MCF 10A (cell line): ENCODE data around the gene PRPF6. TPM values are rescaled to one million over a fixed set of nuclear protein-coding genes. Genes with fewer than 3 reads are reported as not detected.

Experiments
- BruUV-seq: library from RNA; stranded (reverse); fragments of 400-500 nt; replicated peaks from 2 replicates; lab custom pipeline; 2021; lab: Mats Ljungman, UMichigan
- CTCF ChIA-PET: fragments of 300-600 bp; sonication (Branson Sonifier 250); formaldehyde crosslinking; extraction: SDS; loops from one replicate; lab custom pipeline; 2021; ENCODE audit warnings: antibody characterized with exemption, inconsistent platforms; lab: Yijun Ruan, JAX
- POLR2A ChIA-PET: fragments of 300-600, 350-650 bp; sonication (Branson Sonifier 250); formaldehyde crosslinking; extraction: SDS; loops from one replicate; lab custom pipeline; 2020; ENCODE audit warnings: antibody characterized with exemption, inconsistent platforms; lab: Yijun Ruan, JAX
- DNase-seq: peaks from one replicate; pipeline ENCODE4 v3.0.0-alpha.2; 2018; ENCODE audit not compliant: unreplicated experiment
- H3K27ac Mint-ChIP-seq: one replicate; pipeline ENCODE4 v1.8.0; 2022; ENCODE audit warnings: mild to moderate bottlenecking, low read depth, mixed read lengths; ENCODE audit not compliant: unreplicated experiment
- H3K27me3 Mint-ChIP-seq: one replicate; pipeline ENCODE4 v1.8.0; 2022; ENCODE audit warnings: mixed read lengths; ENCODE audit not compliant: insufficient read depth, unreplicated experiment
- H3K36me3 Mint-ChIP-seq: one replicate; pipeline ENCODE4 v1.8.0; 2022; ENCODE audit warnings: mild to moderate bottlenecking, moderate library complexity, mixed read lengths; ENCODE audit not compliant: insufficient read depth, unreplicated experiment
- H3K4me1 Mint-ChIP-seq: one replicate; pipeline ENCODE4 v1.8.0; 2022; ENCODE audit warnings: mixed read lengths; ENCODE audit not compliant: insufficient read depth, unreplicated experiment
- H3K4me3 Mint-ChIP-seq: one replicate; pipeline ENCODE4 v1.8.0; 2022; ENCODE audit warnings: mild to moderate bottlenecking, moderate library complexity, mixed read lengths; ENCODE audit not compliant: unreplicated experiment
- H3K9me3 Mint-ChIP-seq: one replicate; pipeline ENCODE4 v1.8.0; 2022; ENCODE audit warnings: mixed read lengths; ENCODE audit not compliant: unreplicated experiment
- intact Hi-C: fragments of 100-400 bp; cut with micrococcal nuclease; formaldehyde crosslinking; loops from 2 replicates; pipeline ENCODE4 v1.14.1; 2022
- total RNA-seq: library from RNA; stranded (reverse); gene quantifications from 2 replicates; pipeline ENCODE4 v1.2.3, GENCODE V29; 2022
- TF ChIP-seq, protein P1 (sequence below): fragments of 200-600 bp; IDR thresholded peaks from one replicate; pipeline ENCODE4 v1.8.0; 2022; ENCODE audit warnings: antibody characterized with exemption, mild to moderate bottlenecking; ENCODE audit not compliant: unreplicated experiment

PRPF6 gene
- total RNA-seq, 1 experiment from 2014 or later = 70.9 TPM

DNA sequence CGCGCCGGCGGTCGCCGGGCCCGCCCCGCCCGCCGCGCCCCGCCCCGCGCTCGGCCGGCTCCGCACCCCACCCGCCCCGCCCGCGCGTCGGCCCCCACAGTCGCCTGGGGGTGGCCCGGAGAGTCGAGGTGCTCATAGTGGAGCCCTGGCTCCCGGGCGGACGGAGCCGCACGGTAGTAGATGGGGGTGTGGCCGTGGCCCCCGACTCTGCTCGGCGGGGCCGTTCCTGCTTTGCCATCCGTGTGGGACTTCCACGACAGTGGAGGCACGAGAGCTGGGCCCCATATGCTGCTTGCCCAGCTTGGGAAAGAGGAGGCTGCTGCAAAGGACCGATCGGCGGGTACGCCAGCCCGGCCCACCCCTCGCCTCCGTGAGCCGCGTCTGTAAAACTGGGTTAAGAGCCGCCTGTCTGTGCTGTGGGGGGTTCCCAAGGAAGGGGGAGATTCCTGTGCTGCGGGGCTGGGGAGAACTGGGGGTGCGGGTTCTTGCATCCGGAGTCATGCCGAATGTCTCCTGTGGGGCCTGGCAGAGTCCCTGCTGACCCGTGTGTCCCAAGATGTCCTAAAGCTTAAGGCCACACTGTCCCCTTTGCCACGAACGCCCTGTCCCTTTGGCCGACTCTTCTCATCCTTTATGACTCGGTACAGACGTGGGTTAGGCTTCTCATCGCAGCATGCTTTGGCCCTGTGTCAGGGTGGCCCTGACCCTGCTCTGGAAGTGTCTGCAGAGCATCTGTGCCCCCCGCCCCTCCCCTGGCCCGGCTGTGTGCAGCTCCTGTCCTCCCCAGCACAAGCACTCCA lies 99.3 kb downstream of the PRPF6 start, which contains the start of gene OPRL1:
Gene OPRL1, plus strand, starts transcription at position 70 of the 800 bp plus-strand sequence. CDS start 12,639 bp downstream, outside the sequence.
- peak within 1 kb of the TSS; percentile 83 for H3K27ac Mint-ChIP-seq
- H3K27me3 Mint-ChIP-seq = no peaks in the 10 kb centered on the region
- no peaks in the 10 kb centered on the region for H3K9me3 Mint-ChIP-seq
- POLR2A ChIA-PET = interaction anchor here (0.8 to 2.0 kb wide), 8 partner anchors 15 to 807 kb away, joined by 3 to 8 read pairs (median 4); partner anchors contain the start of genes ARFGAP1, SAMD10 and TCEA2
- no TSS peak for BruUV-seq
- peaks cover 8% of the 10 kb centered on the region for H3K4me1 Mint-ChIP-seq
- TF ChIP-seq, protein P1, sequence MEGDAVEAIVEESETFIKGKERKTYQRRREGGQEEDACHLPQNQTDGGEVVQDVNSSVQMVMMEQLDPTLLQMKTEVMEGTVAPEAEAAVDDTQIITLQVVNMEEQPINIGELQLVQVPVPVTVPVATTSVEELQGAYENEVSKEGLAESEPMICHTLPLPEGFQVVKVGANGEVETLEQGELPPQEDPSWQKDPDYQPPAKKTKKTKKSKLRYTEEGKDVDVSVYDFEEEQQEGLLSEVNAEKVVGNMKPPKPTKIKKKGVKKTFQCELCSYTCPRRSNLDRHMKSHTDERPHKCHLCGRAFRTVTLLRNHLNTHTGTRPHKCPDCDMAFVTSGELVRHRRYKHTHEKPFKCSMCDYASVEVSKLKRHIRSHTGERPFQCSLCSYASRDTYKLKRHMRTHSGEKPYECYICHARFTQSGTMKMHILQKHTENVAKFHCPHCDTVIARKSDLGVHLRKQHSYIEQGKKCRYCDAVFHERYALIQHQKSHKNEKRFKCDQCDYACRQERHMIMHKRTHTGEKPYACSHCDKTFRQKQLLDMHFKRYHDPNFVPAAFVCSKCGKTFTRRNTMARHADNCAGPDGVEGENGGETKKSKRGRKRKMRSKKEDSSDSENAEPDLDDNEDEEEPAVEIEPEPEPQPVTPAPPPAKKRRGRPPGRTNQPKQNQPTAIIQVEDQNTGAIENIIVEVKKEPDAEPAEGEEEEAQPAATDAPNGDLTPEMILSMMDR = no peak
- CTCF ChIA-PET = interaction anchor here (0.5 to 8.9 kb wide), 5 partner anchors 11 to 42 kb away, joined by 4 to 93 read pairs (median 6); no protein-coding TSS in a partner anchor
- intact Hi-C loops = no loop called here
- H3K4me3 Mint-ChIP-seq = peak within 1 kb of the TSS; percentile 73
- DNase-seq = no peak
- peaks cover 6% of the 10 kb centered on the region for H3K36me3 Mint-ChIP-seq

DNA sequence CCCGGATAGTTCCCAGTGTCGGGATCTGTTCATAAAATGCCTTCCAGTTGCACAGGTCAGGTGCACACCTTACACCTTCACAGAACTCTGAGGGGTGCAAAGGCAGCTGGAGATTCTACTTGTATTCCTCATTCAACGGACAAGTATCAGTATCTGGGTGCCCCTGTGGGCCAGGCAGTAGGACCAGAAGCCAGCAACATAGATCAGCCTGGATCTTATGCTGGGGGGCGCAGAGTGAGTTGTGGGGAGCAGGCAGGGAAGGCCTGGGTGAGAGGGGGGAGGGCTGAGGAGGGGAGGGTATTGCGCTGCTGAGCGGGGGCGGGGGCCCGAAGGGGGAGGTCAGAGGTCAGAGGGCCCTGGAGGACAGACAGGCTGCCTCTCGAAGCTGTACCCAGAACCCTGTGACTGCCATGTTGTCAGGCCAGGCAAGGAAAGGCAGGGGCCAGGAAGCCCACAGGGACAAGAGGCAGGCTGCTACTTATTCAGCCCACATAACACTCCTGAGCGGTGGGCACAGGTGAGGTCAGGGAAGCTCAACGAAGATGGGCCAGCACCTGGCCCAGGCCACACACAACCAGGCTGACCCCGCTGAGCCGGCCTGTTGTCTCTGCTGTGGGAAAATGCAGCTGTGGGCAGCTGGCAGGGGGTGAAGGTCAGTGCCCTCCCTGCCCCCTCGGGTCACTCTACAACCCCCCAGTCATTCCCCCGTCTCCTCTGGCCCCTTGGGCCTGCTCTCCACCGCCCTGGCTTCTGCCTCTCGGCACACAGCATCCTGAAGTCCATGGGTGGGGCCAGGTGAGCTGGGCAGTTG lies 100.1 kb downstream of the PRPF6 start:
- Mint-ChIP-seq H3K27ac (no peak overlapping the region), H3K36me3 (peaks cover 6% of the 10 kb centered on the region), H3K27me3 (no peaks in the 10 kb centered on the region), H3K4me1 (peaks cover 8% of the 10 kb centered on the region), H3K9me3 (no peaks in the 10 kb centered on the region), H3K4me3 (peak overlapping the region; percentile 60)
- TF ChIP-seq, protein P1 = no peak
- DNase-seq = no peak
- intact Hi-C loops = no loop called here
- no TSS peak for BruUV-seq
- ChIA-PET CTCF (interaction anchor here (0.5 to 8.9 kb wide), 7 partner anchors 11 to 554 kb away, joined by 4 to 93 read pairs (median 6); no protein-coding TSS in a partner anchor), POLR2A (interaction anchor here (0.8 to 1.3 kb wide), 2 partner anchors 141 to 175 kb away, joined by 5 to 6 read pairs; no protein-coding TSS in a partner anchor)

DNA sequence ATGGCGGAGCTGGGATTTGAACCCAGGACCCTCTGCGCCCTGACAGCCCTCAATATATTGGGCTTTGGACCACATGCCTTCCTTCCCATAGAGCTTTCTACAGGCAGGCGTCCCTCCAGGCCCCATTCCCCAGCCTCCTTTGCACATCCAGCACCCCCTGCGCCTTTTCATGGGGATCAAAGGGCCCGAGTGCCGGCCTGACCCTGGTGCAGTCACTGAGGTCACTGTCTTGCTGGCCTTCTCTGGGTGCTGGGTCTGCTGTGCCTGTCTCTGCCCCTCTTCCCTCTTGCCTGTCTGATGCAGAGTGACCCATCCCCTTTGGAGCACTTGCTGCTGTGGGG lies 100.7 kb downstream of the PRPF6 start:
- no TSS peak for BruUV-seq
- intact Hi-C loops = no loop called here
- ChIA-PET POLR2A (no interaction called here), CTCF (interaction anchor here (0.6 to 8.9 kb wide), 7 partner anchors 12 to 43 kb away, joined by 3 to 93 read pairs (median 6); no protein-coding TSS in a partner anchor)
- no peak for DNase-seq
- Mint-ChIP-seq H3K9me3 (no peaks in the 10 kb centered on the region), H3K36me3 (peaks cover 6% of the 10 kb centered on the region), H3K4me1 (peaks cover 10% of the 10 kb centered on the region), H3K4me3 (no peak overlapping the region), H3K27me3 (no peaks in the 10 kb centered on the region), H3K27ac (no peak overlapping the region)
- TF ChIP-seq, protein P1 = no peak
